ENCODE data around the gene PIGU.
A peak's percentile ranks its signal among the peaks of the same experiment; 100 is the strongest.

DNA sequence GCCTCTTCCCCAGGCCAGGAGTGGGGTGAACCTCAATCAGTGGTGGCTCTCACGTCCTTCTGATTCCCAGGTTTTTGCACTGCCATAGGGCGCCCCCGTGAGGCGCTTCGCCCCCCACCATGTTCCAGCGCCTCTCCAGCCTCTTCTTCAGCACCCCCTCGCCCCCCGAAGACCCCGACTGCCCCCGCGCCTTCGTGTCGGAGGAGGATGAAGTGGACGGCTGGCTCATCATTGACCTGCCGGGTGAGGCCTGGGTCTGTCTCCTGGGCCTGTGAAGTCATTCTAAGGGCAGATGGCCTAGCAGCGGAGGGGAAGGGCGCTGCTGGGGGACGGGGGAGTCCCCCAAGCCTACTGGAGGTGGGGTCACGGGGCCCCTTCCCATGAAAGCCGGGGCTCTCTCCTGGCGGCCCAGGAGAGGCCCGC, 31.7 kb upstream of the PIGU start:
- TF ChIP-seq CTCF (IDR thresholded peaks at IDR 0.05; ENCODE audit: poor library complexity, severe bottlenecking) (peak; percentile 40), RAD21 (conservative IDR thresholded peaks at IDR 0.05) (peak; percentile 38), EZH2 (IDR thresholded peaks at IDR 0.05; ENCODE audit: borderline replicate concordance, insufficient read depth, low read length, poor library complexity, severe bottlenecking) (no peak), EP300 (conservative IDR thresholded peaks at IDR 0.05; ENCODE audit: poor library complexity, severe bottlenecking) (no peak), POLR2AphosphoS5 (IDR thresholded peaks at IDR 0.05) (no peak)
- TF ChIP-seq, protein P1, sequence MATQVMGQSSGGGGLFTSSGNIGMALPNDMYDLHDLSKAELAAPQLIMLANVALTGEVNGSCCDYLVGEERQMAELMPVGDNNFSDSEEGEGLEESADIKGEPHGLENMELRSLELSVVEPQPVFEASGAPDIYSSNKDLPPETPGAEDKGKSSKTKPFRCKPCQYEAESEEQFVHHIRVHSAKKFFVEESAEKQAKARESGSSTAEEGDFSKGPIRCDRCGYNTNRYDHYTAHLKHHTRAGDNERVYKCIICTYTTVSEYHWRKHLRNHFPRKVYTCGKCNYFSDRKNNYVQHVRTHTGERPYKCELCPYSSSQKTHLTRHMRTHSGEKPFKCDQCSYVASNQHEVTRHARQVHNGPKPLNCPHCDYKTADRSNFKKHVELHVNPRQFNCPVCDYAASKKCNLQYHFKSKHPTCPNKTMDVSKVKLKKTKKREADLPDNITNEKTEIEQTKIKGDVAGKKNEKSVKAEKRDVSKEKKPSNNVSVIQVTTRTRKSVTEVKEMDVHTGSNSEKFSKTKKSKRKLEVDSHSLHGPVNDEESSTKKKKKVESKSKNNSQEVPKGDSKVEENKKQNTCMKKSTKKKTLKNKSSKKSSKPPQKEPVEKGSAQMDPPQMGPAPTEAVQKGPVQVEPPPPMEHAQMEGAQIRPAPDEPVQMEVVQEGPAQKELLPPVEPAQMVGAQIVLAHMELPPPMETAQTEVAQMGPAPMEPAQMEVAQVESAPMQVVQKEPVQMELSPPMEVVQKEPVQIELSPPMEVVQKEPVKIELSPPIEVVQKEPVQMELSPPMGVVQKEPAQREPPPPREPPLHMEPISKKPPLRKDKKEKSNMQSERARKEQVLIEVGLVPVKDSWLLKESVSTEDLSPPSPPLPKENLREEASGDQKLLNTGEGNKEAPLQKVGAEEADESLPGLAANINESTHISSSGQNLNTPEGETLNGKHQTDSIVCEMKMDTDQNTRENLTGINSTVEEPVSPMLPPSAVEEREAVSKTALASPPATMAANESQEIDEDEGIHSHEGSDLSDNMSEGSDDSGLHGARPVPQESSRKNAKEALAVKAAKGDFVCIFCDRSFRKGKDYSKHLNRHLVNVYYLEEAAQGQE (IDR thresholded peaks at IDR 0.05; ENCODE audit: borderline replicate concordance) = no peak
